HG03442 (cell line): ENCODE data around the gene GORAB.

Experiments used
- ATAC-seq: cut with Tn5 transposase; IDR thresholded peaks from one replicate; pipeline ENCODE4 v1.9.1; 2021; ENCODE audit warnings: mild to moderate bottlenecking, moderate library complexity; ENCODE audit not compliant: unreplicated experiment

Gene GORAB, protein sequence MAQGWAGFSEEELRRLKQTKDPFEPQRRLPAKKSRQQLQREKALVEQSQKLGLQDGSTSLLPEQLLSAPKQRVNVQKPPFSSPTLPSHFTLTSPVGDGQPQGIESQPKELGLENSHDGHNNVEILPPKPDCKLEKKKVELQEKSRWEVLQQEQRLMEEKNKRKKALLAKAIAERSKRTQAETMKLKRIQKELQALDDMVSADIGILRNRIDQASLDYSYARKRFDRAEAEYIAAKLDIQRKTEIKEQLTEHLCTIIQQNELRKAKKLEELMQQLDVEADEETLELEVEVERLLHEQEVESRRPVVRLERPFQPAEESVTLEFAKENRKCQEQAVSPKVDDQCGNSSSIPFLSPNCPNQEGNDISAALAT

DNA sequence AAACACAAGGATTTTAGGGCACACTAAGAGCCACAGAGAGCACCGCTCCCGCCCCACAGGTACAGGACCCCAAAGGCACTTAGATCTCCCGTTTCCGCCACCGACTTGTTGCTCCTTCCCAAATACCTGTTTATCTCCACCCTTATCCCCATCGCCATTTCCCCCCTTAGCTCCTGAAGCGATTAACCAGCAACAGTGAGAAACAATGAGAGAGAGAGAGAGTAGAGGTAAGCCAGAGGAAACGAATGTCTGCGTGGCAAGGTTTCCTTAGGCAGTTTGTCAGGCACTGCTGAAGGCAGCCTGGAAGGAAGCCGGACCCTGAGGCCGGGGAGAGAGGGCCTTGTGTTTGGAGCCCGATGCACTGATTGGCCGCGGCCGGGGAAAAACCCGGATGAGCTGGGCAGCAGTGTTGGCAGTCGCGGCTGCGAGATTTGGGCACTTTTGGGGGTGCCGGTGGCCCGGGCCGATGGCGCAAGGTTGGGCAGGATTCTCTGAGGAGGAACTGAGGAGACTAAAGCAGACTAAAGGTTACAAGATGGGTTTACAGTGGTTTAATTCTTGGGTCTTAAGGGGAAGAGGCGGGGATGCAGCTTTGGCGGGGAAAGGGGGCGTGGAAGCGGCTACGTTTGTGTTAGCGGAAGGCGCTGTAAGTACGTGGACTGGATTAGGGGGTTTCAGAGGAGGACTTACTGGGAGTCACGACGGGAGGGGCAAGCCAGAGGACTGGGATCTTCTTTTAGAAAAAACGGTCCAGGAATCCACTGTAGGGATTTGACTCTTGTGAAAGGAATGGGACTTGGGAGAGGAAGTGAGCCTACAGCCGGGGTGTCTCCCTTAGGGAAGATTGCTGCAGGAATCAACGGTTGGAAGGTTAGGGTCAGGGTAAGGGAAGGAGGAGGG is at the start of gene GORAB:
Gene GORAB, plus strand, starts transcription at position 409 of the 900 bp plus-strand sequence. Its CDS starts 58 bp downstream, at position 467.
- ATAC-seq = peak; percentile 98

DNA sequence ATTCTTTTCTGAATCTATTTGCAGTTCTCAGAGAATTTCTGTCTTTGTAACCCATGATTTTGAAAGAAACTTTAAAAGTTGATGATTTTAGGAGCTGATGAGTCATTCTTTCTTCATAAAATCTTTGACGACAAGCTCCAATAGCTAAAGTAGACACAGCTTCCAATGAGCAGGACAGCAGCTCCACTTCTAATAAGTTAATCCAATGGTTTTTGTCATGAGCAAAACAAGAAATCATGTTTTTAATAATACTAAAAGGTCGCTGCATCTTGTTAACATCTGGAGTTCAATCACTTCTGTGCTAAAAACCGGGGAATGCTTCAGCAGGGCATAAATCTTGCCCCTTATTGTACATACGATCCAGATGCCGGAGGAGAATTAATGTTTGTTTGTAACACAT is 48.9 kb upstream of the GORAB start:
- no peak for ATAC-seq

DNA sequence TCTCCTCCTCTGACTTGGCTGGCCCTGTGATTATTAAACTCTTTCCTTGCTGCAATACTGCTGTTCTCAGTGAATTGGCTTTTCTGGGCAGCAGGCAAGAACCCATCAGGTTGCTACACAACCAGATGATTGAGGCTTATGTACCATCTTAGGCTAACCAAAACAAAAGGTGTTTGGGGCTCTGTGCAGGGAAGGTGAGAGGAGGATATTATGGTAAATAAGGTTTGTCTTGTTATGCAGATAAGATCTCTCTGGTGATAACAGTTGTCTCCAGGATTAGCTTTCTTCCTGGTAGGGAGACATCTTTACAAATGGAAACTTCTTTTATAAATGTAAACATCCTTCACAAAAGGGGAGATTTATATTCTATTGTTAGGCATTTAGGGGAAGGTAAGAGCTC is 44.5 kb upstream of the GORAB start:
- ATAC-seq = no peak

DNA sequence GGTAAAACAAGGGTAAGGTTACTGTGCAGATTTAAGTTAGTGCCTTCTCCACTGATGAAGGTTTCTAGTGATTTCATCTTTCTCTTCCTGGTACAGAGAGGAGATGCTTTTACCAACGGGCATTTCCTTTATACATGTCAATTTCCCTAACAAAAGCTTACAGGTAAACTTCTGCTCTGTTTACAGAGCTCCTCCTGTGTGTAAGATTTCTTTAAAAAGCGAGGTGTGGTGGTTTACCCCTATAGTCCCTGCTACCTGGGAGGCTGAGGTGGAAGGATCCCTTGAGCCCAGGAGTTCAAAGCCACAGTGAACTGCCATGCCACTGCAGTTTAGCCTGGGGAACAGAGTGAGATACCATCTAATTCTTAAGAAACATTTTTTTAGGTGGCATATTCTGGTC is 40.7 kb upstream of the GORAB start:
- no peak for ATAC-seq

DNA sequence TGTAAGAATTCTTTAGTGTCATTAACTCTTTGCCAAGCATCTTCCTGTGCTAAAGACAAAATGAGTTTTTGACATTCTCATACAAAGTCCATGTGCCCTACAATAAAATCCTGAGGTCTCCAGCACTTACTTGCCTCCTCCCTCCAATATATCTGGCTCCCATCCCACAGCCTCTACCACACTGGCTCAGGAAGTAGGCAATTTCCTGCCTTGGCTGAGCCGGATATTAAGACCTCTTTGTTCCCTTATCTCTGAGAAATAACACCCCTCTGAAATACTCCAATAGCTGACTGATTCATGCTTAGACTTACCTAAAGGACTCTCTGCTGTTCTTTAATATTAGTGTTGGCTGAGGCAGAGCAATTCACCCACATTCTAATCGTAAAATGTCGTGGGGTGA is 37.6 kb upstream of the GORAB start:
- ATAC-seq = no peak

DNA sequence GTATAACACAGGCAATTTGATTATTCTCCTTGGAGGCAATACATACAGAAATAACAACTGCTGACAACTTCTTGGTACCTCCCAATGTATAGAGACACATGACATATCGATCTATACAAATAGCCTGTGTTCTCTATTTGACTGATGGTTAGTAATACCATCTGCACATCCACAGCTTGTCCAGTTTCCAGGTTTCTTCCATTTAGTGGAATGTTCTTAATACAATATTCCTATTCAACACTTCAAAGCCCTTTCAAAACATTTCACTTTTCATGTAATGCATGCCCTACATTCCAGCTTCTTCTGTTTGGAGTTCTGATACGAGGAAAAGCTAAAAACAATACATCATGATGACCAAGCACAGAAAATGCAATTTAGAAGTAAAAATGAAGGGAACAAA is 37.0 kb upstream of the GORAB start:
- no peak for ATAC-seq

DNA sequence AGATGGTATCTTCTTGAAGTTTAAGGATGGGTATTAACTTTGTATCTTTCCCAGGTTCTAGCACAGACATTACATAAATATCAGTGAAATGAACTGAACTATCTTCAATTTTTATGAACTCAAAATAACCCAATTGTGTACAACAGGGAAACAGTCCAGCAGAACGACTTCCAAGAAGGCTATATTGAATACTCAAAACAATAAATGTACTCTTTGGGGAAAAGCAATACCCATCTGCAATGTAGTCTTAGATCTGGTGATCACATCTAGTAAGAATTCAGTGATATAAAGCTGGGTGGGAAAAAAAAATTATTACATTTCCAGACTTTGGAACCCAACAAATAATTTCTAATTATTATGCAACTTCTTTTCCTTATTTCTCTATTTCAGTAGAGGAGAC is 33.1 kb upstream of the GORAB start:
- no peak for ATAC-seq

DNA sequence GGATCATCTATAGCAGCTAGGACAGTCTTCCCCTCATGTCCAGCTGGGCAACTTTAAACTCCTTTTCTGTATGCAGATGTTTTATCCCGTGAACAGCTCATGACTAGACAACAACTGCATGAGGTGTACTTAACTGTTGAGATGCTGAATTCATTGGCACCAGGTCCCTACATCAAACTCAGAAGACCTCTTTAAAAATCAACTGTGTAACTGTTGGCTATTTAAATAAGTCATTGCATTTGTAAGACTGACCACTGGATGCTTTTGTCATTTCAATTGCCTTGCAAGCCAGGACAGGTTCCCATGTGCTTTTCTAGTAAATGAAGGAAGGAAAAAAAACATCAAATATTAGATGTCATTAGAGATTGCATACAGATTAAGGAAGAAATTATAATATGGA is 28.3 kb upstream of the GORAB start:
- ATAC-seq = no peak

DNA sequence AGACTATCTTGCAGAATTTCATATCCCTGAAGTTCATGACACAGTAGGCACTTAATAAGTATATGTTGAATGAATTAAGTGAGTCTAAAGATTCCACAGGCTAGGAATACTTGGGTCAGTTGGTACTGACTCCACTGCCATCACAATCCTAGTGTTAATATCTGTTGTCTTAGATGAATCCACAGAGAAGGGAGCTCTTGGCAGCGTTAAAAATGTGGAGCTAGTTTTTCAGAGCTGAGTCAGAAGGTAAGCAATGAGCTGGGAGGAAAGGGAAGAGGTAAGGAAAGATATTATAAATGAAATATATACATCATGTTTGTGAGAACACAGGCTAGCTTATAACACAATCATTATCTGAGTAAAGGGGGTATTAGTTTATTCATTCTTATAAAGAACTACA is 21.8 kb upstream of the GORAB start:
- no peak for ATAC-seq

DNA sequence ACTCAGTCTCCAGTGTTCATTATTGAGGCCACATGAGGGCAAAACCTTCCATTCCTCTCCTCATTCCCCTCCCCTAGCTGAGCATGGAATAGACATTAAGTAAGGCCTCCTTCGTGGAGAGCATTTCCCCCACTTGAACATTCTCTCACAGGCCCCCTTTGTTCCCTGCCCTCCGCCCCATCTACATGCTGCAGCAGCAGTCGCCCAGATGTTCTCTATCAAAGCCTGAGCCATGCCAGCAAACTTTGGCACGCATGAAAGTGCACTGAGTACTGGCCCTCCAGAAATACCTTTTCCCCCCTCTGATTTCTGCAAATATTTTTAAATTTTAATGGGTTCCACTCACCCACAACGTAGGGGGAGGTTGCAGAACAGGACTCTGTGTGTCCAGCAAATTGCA is 20.9 kb upstream of the GORAB start:
- no peak for ATAC-seq

DNA sequence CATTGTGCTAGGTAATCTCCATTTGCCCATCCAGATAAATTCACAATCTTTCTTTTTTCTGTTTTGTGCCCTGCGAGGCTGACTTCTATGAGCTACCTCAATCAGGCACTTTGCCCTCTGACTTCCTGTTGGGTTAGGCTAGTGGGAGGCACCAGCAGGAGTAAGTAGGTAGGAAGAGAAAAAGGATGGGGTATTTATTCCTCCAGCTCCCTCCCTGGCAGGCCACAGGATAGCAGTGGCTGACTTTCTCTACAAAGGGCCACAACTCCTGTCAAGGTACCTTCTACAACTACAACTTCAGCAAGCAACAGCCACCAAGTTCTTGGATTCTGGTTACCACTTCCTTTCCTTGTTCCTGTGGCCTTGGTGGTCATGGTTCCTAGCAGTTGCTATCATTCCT is 18.8 kb upstream of the GORAB start:
- no peak for ATAC-seq

DNA sequence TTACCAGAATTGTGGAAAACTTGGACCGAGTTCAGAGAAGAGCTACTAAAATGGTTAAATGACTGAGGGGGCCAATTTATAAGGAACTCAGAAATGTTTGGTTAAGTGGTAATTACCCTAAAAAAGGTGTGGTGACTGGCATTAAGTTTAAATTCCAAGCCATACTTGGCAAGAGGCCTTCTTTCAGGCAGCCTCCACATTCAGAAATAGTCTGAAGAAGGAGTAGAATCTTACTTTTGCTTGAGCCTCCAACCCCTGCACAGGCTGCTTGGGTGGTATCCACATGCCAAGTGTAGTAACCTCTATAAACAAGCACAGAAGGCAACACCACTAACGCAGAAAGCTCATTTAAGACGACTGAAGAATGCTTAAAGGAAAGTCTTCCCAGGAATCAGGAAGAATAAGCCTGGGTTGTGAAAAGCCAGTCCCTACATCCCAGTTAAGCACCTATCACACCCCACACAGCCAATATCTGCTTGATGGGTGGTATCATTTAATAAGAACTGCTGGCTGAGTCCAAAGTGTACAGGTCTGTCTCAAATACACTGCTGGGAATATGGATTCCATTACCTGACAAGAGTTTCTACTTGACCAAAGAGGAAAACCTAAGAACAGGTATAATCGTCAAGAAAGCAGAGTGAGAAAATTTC is 13.7 kb upstream of the GORAB start:
- no peak for ATAC-seq

DNA sequence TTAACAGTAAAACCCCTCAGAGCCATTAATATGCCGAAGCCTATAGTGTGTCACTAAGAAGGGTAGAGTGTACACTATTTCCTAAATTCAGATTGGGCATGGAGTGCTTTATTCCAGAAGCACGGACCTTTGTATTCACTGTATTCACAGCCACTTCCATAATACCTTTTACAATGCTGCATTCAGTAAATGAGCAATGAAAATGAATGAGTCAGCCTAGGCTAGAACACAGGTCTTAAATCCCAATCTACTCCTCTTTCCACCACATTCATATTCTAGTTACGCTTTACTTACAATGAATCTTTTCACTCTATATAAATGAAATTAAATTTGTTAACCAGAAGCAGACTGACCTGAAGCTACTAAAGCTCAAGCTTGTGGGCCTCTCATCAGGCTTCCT is 13.0 kb upstream of the GORAB start:
- no peak for ATAC-seq

DNA sequence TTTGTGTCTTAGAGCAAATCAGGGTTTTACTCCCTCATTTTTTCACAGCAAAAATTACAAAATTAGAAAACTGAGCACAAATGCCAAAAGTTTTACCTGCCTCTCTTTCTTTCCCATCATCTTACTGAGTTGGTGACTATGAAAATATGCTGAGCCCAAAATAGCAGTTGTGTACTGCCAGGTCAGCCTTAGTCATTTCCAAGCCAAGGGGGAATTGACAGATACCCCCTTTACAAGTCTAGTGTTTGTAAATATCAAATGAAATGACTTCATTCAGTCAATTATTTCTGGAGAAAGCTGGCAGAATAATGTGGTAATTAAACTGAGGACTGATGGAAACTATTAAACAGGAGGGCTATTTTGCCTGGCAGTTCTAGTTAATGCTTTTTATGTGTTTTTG is 11.4 kb upstream of the GORAB start:
- no peak for ATAC-seq

DNA sequence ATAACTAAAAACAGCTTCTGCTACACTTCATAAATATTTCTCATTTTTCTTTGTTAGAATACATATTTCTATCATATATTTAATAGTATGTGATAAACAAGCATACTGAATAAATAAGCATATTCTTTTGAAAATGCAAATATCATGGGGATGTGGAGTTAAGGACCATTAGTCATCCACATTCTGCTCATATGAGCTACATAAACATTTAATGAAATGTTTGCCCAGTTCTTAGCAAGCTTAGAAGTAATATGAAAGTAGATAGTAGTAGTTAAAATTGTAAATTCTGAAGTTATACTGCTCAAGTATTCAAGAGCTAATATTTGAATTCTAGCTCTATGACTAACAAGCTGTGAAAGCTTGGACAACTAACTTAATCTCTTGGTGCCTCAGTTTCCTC is 10.1 kb upstream of the GORAB start:
- no peak for ATAC-seq

DNA sequence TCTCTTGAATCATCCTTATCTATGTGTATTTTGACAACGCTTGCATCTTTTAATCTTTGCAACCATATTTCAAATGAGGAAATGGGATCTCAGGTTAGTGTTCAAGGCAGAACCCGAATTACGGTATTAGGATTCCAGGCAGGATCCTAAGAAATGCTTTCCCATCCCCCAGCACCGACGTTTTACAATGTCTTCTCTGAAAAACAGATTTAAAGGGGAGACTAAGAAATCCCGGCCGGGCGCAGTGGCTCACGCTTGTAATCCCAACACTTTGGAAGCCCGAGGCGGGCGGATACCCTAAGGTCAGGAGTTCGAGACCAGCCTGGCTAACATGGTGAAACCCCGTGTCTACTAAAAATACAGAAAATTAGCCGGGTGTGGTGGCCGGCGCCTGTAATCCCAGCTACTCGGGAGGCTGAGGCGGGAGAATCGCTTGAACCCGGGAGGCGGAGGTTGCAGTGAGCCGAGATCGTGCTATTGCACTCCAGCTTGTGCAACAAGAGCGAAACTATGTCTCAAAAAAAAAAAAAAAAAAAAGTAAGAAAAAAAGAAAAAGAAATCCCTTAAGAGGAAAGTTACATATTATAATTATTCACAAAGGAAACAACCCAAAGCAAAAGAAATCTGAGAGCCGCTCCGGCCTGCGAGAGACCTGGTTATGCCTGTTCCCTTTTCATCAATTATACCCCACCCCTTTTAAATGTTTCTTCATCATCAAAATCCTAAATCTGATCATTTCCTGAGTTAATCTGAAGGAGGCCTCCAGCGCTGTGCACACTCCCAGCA is 801 bp upstream of the GORAB start:
- ATAC-seq = no peak

DNA sequence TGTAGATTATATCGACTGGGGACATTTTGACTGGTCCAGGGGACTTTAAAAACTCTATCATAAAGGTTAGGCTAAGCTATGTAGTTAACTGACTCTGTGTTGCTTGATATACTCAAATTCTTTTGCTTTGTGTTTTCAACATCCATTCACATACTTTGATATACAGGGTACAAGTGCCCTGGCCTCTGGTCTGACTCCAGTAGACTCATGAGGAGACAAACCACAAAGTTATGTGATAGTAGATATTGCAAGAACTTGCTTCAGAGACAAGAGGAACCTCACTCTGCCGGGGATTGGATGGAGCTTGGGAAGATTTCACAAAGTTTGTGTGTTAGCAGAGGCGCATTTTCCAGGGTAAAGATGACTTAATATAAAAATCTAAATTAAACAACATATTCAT is 1.3 kb downstream of the GORAB start:
- ATAC-seq = no peak

DNA sequence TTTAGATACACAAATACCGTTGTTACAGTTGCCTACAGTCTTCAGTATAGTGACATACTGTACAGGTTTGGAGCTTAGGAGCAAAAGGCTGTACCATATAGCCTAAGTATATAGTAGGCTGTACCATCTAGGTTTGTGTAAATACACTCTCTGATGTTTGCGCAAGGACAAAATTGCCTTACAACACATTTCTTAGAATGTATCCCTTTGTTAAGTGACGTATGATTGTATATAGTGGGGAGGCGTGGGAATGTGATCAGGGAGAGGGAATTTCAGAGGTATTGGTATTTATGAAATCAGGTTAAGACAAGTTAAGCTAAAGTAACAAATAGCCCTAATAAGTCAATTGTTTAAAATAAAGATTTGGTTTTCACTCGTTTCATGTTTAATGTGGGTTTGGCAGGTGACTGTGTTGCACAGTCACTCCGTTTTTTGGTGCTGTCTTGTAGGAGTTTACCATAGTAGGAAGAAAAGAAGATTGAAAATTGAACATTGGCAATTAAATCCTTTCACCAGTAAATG is 2.7 kb downstream of the GORAB start:
- ATAC-seq = no peak

DNA sequence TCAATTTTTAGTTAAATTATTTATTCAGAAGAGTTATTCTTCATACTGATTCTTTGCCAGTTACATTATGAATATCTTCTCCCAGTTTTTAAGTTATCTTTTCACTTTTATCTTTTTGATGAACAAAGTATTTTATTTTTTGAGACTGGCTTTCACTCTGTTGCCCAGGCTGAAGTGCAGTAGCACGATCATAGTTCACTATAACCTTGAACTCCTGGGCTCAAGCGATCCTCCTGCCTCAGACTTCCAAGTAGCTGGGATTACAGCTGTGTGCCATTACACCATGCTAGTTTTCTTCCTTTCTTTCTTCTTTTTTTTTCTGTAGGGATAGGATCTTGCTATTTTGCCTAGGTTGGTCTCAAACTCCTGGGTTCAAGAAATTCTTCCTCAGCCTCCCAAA is 3.5 kb downstream of the GORAB start:
- ATAC-seq = no peak

DNA sequence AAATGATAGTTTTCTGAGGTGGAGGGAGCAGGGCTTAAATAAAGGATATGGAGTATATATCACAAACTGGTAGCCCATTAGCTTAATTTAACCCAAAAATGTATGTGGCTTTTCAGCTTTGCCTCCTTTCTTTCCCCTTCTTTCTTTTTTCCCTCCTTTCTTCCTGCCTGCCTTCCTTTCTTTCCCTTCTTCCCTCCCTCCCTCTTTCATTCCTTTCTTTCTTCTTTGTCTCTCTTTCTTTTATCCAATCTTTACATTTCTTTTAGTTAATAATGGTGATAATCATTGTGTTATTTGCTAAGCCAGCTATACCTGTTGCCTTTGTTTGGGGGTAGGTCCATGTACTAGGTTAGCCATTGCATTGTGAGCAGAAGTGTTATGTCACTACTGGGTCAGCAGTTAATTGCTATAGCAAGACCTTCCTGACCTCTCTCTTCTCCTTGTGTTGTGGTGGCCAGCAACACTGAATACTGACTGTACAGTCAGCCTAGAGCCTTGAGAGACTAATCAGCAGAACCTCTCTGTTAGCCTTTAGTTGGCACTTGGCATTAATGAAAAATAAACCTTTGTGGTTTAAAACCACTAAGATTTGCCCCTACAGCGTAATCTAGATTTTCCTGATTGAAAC is 5.1 kb downstream of the GORAB start:
- ATAC-seq = no peak
